ENCODE data around the gene RAB27A.
"Not testable (repeated sequence)": the region's sequence is repeated elsewhere in the genome, so short reads cannot be mapped to it uniquely, and the experiment has no call there.

The RAB27A gene

DNA sequence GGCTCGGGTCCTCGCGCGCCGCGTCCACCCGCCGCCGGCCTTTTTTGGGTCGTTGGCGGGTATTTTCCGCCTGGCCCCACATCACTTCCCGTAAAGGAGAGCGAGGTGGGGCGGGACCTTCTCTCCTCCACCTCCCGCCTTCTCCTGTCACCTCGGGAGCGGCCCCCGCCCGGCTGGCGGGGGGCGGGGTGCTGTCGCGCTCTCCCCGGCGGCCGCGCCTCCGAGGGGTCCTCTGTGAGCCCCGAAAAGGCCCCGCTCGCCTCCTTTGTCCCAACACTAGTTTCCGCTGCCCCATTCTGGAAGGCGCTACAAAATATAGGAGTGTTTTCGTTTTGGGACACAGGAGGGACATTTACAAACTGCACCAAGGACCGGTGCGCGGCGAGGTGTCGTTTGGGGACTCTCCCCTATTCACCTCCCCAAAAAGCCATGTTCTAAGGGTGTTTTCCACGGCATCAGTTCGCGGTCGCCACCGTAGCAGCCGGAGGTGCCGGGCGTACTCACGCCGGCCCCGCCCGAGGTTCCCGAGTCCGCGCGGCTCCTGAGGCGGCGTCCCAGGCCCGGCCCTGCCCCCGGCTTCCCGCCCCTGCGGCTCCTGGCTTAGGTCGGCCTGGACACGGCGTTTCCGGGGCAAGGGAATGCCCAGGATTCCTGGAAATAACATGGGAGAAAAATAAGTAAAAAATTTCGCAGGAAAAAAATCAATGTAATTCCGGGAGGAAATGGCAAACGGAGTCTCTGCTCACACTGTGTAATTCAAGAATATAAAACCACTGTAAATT is at the start of gene RAB27A:
RAB27A (minus strand) TSS at position 68 of the 782 bp plus-strand sequence. CDS start 54,879 bp downstream, outside the sequence.
- peak; percentile 41 to 59 for DNase-seq

DNA sequence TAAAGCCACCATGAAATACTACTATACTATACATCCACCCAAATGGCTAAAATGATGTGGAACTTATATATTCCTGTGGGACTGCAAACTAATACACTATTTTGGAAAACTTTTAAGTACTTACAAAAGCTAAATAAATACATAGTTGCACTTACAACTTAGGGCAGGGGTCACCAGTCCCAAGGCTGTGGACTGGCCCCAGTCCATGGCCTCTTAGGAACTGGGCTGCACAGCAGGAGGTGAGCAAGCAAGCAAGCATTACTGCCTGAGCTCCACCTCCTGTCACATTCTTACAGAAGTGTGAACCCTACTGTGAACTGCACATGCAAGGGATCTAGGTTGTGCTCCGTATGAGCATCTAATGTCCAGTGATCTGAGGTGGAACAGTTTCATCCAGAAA is 47.5 kb upstream of the RAB27A start:
- no peak for DNase-seq

DNA sequence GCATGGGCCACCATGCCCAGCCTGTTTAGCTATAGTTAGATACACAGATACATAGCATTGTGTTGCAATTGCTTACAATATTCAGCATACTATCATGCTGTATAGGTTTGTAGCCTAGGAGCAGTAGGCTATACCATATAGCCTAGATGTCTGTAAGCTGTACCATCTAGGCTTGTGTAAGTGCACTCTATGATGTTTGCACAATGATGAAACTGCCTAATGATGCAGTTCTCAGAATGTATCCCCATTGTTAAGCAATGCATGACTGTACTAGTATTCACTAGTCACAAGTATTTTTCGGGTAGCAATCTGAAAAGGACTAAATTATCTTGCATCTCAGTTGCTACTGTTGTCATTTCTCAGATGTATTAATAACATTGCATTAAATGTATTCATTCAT is 45.4 kb upstream of the RAB27A start:
- no peak for DNase-seq

DNA sequence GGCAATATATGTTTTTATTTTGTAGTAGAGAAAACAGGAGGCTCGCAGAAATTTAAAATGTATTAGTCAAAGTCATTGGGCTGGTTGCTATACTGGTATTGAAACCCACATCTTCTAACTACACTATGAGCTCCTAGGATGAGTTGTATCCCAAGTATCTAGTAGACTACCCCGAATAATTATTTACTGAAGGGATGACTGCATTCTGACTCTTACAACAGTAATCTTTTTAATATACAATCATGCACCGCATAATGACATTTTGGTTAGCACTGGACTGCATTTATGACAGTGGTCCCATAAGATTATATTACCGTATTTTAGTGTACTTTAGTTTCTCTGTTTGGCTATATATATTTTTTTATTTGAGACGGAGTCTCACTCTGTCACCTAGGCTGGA is 44.8 kb upstream of the RAB27A start:
- DNase-seq = no peak

DNA sequence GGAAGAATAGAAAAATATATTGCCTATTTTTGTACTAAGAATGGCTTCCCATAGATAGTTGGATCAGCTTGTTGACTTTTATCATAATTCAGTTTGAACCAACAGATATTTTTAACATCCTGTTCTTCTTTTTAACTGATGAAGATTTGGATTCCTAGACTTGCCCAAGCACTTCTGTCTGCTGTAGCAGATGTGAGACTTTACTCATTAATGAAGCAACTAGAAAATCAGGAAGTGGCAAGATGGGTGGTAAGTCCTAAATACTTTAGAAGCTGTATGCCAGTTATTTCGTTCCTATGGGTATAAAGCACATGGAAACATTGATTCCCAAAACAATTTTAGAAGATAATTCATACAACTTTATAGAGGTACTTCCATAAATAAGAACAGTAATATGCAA is 37.8 kb upstream of the RAB27A start:
- no peak for DNase-seq

DNA sequence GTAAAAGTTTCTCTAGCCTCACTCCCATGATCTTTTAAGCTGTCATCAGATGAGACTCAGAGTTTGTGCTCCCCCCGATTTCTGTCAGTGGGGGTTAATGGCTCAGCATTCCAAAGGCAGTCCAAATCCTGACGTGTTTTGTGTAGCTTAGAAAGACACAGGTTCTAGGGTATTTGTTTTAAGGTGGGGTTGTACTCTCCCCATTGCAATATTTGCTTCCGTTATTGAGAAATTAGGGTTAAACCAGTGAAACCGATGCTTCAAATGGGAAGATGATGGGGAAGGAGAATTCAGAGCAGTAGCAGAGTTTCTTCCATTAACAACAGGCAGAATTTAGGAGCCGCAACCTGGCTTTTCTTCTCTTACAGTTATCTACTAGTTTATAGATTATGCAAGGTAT is 32.9 kb upstream of the RAB27A start:
- DNase-seq = no peak

DNA sequence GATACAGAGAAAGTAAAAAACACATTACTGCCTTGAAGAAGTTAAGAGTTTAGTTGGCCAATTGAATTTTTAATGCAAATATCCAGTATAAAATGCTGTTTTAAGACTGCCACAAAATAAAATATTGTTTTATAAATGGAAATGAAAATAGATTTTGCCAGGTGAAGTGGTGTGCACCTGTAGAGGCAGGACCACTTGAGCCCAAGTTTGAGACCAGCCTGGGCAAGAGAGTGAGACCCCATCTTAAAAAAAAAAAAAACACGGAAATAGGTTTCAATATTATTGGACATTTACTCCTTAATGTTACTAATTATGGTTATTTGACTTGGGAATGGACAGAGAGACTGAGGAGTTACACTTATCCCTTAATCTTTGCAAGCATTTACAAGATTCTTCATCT is 31.4 kb upstream of the RAB27A start:
- DNase-seq = no peak

DNA sequence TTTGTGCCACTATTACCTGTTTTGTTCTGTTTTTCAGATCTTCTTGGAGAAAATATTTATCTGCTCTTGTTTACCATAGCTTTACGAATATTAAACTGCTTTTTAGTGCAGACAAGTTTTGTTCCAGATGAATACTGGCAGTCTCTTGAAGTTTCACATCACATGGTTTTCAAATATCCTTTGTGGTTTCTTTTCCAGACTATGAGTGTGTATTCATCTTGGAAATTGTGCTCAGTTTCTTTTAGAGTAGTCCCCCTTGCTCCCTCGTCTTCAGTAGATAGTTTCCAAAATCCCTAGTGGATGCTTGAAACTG is 30.6 kb upstream of the RAB27A start:
- DNase-seq = no peak

DNA sequence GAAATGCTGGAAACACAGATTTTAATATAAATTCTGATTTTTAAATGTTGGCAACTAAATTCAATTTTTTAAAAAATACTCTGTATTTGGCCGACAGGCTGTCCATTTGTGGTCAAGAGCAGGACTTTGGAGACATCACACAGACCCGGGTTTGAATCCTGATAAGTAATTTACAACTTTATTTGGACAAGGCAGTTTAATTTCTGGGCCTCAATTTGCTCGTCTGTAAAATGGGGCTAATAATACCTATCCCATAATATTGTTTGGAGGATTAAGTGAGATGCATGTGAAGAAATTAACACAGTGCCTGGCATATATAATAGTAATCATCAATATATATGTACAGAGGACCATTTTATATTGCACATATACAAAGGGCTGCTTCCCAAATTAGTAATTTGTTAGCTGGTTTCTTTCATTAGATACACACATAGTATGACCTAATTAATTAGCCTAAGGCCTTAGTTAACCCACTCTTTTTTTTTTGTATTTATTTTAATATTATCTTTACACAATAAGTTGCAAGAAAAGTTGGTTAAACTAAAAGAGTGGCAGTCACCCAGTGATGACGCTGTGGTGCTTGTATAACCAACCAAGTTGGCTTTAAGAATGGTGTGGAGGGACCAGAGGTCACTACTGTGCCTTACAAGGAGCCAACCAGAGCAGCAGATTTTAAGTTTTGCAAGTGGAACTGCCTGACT is 30.1 kb upstream of the RAB27A start:
- DNase-seq = no peak

DNA sequence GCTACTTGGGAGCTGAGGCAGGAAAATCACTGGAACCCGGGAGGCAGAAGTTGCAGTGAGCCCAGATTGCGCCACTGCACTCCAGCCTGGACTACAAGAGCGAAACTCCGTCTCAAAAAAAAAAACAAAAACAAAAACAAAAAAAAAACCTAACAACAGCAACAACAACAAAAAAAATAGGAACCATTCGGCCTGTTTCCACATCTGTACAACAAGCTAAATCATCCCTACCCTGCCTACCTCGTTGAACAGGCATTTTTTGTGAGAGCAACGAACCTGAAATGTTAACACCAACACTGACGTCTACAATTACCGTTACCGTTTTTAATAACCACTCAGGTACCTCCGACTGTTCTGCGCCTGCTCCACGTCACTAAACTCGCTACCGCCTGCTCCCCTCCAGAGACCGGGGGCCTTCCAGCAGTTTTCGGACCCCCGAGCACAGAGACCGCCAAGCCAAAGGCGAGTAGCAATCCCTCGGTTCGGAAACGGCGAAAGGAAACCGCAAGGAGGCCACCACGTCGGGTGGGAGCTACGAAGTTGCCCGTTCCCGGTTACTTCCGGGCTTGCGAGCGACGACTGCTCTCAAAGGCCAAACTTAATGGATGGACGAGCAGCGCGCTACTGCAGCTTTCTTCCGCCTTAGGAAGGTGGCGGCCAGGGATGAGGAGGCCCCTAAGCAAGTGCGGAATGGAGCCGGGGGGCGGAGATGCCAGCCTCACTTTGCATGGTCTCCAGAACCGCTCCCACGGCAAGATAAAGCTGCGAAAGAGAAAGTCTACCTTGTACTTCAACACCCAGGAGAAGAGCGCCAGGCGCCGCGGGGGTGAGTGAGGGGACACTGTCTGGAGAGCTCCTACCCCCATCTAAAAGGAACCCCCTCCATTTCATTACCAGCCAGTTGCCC is 29.2 kb upstream of the RAB27A start, which contains the start of the genes PIGB and PIGBOS1:
PIGB (plus strand) TSS at position 635 of the 907 bp plus-strand sequence; CDS start at position 664, 29 bp downstream.
PIGBOS1 (minus strand) TSS at position 536 of the 907 bp plus-strand sequence. CDS start 1,331 bp downstream, outside the sequence.
- peak; percentile 59 to 83 for DNase-seq

DNA sequence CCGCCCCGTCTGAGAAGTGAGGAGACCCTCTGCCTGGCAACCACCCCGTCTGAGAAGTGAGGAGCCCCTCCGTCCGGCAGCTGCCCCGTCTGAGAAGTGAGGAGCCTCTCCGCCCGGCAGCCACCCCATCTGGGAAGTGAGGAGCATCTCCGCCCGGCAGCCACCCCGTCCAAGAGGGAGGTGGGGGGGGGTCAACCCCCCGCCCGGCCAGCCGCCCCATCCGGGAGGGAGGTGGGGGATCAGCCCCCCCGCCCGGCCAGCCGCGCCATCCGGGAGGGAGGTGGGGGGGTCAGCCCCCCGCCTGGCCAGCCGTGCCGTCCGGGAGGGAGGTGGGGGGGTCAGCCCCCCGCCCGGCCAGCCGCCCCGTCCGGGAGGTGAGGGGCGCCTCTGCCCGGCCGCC is 13.2 kb upstream of the RAB27A start:
- not testable (repeated sequence) for DNase-seq

DNA sequence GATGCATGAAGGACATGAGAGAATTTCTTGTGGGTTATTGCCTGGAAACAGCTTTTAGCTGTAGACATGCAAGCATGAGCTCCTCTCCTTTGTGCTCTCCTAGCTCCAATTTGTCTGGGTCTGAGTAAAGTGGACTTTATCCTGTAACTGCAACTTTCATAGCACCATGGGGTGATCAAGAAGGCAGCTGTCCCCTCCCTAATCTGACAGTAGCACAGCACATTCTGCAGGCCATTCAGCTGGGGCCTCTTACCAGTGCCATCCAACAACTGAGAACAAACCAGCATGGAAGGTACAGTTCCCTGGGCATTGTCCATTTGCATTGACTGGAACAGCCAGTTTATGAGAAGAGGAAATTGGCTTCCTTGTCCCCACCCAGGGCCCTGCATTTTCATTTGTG is 7.7 kb upstream of the RAB27A start:
- DNase-seq = no peak

DNA sequence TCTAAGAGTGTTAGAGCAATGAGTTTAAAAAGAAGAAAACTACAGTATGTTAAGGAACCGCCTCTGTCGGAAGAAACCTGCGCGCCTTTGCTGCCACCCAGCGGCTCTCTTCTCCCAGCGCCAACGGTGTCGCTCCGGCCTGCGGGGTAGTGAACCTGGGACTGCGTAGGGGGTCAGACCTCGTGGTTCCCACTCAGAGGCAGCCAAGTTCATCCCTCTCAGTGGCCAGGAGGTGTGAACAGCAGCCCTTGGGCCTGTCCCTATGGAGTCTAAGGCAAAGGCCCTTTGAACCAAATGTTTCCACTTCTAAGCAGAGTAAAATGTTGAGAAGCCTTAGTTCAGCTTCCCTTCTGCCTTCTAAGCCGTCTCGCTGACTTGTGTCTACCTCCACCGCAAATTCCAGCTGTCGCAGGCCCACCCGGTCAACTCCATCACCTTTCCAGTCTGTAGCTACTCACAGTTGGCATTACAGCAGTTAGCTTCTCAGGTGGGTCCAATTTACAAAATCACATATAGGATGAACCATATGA is 980 bp upstream of the RAB27A start:
- DNase-seq = peak; percentile 64 to 77

DNA sequence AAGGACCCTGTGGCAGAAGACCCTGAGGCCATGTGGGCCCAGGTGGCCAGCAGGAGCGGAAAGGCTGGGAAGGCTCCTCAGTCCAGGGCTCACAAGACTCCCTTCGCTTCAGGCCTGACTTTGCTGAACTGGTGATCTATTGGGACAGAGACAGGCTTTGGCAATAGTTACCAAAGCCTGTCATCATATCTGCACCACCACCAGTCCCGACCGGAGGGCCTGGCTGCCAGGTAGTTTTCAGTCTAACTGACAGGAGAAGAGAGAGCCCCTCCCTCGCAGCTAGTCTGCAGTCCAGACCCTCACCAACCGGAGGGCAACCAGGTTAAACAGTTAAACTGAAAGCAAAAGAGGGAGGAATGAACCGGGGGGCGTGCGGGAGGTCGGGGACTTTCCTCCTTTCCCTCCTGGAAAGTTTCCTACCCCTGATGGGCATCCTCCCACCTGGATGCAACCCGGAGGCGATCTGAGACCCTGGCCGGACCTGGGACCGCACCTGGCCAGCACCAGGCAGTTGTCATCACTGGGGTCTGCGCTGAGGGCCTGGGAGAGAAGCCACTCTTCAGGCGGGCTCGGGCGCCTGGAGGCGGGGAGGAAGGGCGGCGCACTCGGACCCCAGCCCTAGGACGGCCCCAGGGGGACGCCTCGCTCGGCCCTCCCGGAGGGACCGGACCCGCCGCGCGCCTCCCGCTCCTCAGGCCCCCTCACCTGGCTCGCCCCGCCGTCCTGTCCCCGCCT is 435 bp downstream of the RAB27A start:
- DNase-seq = no peak

DNA sequence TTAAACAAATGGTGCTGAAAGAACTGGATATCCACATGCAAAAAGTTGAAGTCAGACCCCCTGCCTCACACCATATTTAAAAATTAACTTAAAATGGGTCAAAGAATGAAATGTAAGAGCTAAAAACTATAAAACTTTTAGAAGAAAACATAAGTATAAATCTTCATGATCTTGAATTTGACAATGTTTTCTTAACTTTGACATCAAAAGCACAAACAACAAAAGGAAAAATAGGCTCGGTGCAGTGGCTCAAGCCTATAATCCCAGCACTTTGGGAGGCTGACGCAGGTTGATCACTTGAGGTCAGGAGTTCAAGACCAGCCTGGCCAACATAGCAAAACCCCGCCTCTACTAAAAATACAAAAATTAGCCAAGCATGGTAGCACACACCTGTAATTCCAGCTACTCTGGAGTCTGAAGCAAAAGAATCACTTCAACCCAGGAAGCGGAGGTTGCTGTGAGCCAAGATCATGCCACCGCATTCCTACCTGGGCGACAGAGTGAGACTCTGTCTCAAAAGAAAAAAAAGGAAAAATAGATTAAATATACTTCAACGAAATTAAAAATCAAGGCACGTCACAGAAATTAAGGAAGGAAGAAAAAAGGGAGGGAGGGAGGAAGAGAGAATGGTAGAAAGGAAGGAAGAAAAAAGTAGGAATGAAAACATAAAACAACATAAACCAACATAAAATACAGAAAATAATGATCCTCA is 1.5 kb downstream of the RAB27A start:
- no peak for DNase-seq

DNA sequence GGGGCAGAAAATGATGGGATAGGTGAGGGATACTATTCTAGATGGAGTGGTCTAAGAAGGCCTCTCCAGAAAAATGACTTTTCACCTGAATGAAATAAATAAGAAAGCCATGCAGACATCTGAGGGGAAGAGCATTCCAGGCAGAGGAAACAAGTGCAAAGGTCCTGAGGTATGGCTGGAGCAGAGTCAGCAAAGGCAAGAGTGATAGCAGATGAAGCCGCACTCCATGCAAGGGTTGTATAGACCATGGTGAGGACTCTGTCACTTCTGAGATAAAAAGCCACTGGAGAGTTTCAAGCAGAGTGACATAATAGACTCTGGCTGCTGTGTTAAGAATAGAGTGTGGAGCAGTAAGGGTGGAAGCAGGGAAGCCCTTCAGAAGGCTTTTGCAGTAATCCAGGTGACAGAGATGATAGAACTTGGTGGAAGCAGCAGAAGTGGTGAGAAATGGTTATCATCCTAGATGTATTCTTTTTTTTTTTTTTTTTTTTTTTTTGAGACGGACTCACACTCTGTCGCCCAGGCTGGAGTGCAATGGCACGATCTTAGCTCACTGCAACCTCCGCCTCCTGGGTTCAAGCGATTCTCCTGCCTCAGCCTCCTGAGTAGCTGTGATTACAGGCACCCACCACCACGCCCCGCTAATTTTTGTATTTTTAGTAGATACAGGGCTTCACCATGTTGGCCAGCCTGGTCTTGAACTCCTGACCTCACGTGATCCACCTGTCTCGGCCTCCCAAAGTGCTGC is 3.0 kb downstream of the RAB27A start:
- DNase-seq = not testable (repeated sequence)

DNA sequence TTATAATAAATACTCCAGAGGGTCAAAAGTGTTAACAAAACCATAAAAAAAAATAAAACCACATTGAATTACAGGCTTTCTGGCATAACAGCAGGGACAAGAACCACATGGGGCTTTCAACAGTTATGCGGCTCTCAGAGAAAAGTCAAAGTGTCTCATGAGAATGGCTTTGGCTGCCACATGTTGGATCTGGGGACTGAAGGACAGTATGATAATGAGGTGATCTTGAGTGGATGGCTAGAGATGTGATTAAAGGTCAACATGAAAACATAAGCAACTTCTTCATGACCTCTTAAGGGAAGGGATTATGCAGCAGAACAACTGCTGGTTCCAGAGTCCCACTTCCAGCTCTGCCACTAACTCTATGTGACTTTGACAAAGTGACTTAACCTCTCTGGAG is 5.2 kb downstream of the RAB27A start:
- no peak for DNase-seq

DNA sequence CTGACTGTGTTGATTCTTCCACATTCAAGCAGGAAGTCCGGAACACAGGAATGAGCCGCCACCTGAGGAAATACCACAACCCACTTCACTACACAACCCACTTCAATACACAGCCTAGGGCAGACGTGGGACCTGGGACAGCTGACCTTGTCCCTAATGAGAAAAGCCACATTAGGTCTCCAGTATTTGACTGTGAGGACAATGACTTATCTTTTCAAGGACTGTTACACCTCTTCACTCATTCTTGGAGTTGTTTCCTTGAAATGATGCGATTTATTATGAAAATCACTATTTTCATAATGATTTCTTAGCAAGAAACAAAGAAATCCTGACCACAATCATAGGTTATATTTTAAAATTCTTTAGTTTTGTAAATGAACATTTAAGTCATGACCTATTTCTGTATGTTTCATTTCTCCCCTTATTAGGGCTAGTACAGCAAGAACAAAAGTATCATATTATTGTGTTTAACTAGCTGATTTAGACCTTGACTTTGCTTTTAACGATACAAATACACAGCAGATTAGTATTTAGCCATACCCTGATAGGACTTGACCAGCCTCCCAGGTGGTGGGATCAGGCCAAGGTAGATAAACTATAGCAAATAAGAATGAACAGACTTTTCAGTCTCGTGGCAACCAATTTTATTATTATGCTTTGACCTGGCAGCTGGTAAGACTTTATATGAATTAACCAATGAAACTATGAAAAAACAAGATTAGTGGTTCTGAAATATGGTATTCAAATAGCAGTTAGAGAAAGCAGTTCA is 6.0 kb downstream of the RAB27A start:
- DNase-seq = no peak

DNA sequence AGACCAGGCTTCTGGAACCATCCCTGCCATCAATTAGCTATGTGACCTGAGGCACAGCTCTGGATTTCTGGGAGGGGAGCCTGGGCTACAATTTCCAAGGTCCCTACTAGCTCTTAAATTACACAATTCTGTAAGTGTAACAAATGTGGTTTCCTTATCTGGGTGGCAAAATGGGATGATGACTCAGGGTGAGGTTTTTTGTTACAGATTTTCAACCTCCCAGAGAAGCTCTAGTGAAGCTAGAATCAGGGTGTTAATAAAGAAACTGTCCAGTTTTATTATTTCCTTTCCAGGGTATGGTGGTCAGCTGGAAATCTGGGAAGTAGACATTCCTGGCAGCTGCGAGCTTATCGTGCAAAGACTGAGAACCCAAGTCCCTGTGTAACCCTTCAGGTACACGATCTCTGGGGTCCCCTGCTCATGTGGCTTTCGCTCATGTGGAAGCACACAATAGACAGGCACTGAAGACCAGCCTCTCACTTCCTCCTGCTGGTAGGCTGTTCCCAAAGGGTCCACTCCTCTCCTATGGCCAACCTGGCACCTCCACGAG is 7.3 kb downstream of the RAB27A start:
- DNase-seq = no peak
